K562 (cell line): Measurements from ENCODE around the gene PDCD1. TPM values are rescaled to one million over a fixed set of nuclear protein-coding genes. Genes with fewer than 3 reads are reported as not detected.

Experiments
- CCNT2 ChIP-seq: IDR thresholded peaks from 2 replicates; pipeline ENCODE4 v1.6.1; 2011; ENCODE audit warnings: borderline replicate concordance, low read depth, mild to moderate bottlenecking, moderate library complexity, mixed read lengths, low read length; ENCODE audit not compliant: insufficient read length; ENCODE audit errors: extremely low read depth
- ETS2 ChIP-seq: IDR thresholded peaks from 2 replicates; pipeline ENCODE4 v1.6.1; 2016; ENCODE audit warnings: borderline replicate concordance, missing genetic modification characterization, mild to moderate bottlenecking, moderate library complexity, missing compliant biosample characterization; ENCODE audit not compliant: poor library complexity, severe bottlenecking
- NR2C2 ChIP-seq, 2 experiments: fragments of 200-800 bp in 1 of 2; sonication (Bioruptor generic) in 1 of 2; sonication (generic) in 1 of 2; formaldehyde crosslinking in 1 of 2; IDR thresholded peaks; 2 replicates each; pipeline versions ENCODE4 v1.6.1 to v1.8.0; 2016 to 2022; ENCODE audit warnings: mild to moderate bottlenecking in 1 of 2, missing compliant biosample characterization in 1 of 2, missing genetic modification characterization in 1 of 2, missing genetic modification reagents in 1 of 2
- ZBTB49 ChIP-seq: sonication (generic); formaldehyde crosslinking; IDR thresholded peaks from 2 replicates; pipeline ENCODE4 v1.8.0; 2022; ENCODE audit warnings: missing genetic modification reagents, mild to moderate bottlenecking, borderline replicate concordance
- polyA plus RNA-seq, 8 experiments: library from polyadenylated mRNA; depleted of rRNA in 4 of 8; stranded (reverse) in 5 of 8; unstranded in 3 of 8; fragments of >200 nt; fragmentation: Nextera tagmentation in 2 of 8; fragmentation: Illumina TruSeq in 1 of 8; extraction: Ambion mirVana in 2 of 8; extraction: Trizol in 1 of 8; gene quantifications; 2 replicates each; pipeline versions ENCODE4 v1.2.1 to v1.2.3, GENCODE V29; 2011 to 2014; ENCODE audit warnings: inconsistent platforms in 1 of 8, missing spikeins in 1 of 8
- total RNA-seq, 7 experiments: library from RNA; depleted of rRNA in 6 of 7; stranded (reverse); fragments of >200 nt in 6 of 7; fragmentation: Illumina TruSeq in 2 of 7; extraction: Trizol in 2 of 7; gene quantifications; 2 replicates each; pipeline versions ENCODE4 v1.2.1 to v1.2.3, GENCODE V29; 2011 to 2021; ENCODE audit warnings: low replicate concordance in 1 of 7
- TF ChIP-seq, protein P1 (sequence below): IDR thresholded peaks from 2 replicates; pipeline ENCODE4 v1.6.1; 2011; ENCODE audit warnings: borderline replicate concordance, low read depth, mild to moderate bottlenecking, moderate library complexity, low read length; ENCODE audit not compliant: insufficient read depth, poor library complexity, severe bottlenecking

The PDCD1 gene
- total and polyA plus RNA-seq, 9 of the 15 experiments (the other 6 are each of a cell fraction or from before 2014, with no cell fraction given): 0.15 to 2.5 (median 1.0) TPM; not detected in 2

DNA sequence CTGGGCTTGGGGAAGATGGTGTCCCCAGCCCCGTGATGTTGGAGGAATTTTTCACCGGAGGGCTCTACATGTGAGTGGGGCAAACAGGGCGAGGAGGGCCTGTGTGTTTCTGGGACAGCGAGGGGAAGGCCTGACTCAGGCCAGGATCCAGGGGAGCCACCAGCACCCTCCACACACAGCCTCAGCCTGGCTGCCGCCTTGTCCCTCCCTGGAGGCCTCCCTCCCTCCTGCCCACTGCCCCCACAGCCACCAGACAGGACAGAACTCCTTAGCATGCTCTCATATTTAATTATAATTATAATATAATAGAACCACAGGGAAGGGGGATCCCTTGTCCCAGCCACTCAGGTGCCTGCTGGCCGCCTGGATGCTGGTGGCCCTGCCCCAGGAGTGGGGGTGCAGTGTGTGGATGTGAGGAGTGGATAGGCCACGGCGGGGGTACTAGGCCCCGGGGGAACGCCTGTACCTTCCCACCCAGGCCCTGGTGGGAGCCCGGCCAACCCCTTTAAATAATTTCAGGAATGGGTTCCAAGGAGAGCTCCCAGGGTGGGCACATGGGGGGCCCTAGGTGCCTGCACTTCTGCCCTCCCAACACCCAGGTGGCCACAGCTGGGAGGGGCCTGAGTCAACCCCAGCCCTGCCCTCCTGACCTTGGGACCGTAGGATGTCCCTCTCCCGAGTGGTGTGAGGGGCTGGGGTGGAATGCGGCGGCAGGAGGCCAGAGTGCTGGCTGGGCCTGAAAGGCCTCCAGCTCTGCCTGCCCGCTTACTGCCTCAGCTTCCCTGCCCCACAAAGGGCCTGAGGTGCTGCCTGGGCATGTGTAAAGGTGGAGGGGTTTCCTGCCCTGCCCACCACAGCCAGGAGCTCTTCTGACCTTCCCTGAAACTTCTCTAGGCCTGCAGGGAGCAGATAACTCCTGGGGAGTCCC lies 8.8 kb downstream of the PDCD1 start (continued):
- TF ChIP-seq ETS2 (no peak), NR2C2 (CRISPR knock-in tag; IDR thresholded peaks at IDR 0.05) (no peak), NR2C2 (tag; IDR thresholded peaks at IDR 0.05) (no peak), CCNT2 (no peak), ZBTB49 (CRISPR knock-in tag) (no peak)
- TF ChIP-seq, protein P1, sequence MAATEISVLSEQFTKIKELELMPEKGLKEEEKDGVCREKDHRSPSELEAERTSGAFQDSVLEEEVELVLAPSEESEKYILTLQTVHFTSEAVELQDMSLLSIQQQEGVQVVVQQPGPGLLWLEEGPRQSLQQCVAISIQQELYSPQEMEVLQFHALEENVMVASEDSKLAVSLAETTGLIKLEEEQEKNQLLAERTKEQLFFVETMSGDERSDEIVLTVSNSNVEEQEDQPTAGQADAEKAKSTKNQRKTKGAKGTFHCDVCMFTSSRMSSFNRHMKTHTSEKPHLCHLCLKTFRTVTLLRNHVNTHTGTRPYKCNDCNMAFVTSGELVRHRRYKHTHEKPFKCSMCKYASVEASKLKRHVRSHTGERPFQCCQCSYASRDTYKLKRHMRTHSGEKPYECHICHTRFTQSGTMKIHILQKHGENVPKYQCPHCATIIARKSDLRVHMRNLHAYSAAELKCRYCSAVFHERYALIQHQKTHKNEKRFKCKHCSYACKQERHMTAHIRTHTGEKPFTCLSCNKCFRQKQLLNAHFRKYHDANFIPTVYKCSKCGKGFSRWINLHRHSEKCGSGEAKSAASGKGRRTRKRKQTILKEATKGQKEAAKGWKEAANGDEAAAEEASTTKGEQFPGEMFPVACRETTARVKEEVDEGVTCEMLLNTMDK: no peak
